GM18861 (cell line): ENCODE data around the gene SLC30A1.
"Not testable (repeated sequence)": the region's sequence is repeated elsewhere in the genome, so short reads cannot be mapped to it uniquely, and the experiment has no call there.

Source experiments
- ATAC-seq: cut with Tn5 transposase; IDR thresholded peaks from one replicate; pipeline ENCODE4 v1.9.1; 2021; ENCODE audit not compliant: unreplicated experiment

The SLC30A1 gene

GRCh38 chr1:211549092-211549711 lies 29.8 kb downstream of the SLC30A1 start:
- ATAC-seq: no peak

DNA sequence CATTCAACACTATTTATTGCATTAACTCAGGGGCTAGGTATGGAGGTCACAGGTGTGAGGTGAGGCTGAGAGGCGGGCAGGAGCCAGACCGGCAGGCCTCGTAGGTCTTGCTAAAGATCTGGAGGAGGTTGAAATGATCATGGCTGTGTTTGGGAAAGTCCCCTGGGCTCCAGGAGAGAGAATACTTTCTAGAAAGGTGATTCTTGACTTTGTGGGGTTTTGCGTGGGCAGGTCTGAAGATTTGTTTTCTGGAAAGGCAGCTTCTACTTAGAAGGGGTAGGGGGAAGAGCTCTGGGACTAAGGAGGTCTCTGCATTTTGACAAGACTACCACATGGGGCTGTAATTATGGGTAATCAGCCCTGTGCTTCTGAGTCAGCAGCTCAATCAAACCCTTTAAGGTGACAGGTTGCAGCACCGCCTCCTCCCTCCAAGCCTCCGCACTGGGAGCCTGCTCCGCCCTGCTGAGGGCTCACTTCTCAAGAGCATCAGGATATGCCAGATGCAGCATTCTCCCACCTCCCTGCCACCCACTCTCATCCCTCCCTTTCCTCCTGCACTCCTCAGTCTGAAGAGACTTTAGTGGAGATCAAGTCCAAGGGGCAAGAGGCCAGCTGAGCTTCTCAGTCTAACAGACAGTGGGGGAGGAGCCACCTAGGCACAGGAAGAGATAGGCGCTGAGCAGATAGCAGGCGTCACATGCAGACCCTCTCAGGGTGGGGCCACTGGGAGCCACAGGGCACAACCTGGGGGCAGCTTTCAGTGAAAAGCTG lies 30.5 kb downstream of the SLC30A1 start:
- no peak for ATAC-seq

- ATAC-seq: no peak
Observed at GRCh38 chr1:211547710-211548109, 31.3 kb downstream of the SLC30A1 start.

DNA sequence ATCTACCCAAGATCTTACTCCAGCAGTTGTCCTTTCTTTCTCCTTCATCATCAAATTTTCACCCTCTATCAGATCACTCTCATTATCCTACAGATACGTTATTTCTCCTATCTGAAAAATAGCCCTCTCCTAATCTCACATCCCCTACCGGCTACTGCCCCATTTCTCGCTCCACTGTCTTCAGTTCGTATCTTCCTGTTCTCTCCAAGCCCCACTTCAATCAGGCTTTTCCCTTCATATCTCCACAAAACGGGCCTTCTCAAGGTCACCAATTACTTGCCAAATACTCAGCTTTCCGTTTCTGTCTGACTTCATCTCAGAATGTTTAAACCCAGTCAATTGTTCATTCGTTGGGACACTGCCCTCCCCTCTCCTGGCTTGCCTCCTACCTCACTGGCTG lies 32.4 kb downstream of the SLC30A1 start:
- ATAC-seq: no peak

- no peak for ATAC-seq
Observed at GRCh38 chr1:211543025-211543424, 35.9 kb downstream of the SLC30A1 start.

- no peak for ATAC-seq
Observed at GRCh38 chr1:211541720-211542477, 37.1 kb downstream of the SLC30A1 start.

GRCh38 chr1:211541278-211541677 lies 37.7 kb downstream of the SLC30A1 start:
- ATAC-seq: no peak

DNA sequence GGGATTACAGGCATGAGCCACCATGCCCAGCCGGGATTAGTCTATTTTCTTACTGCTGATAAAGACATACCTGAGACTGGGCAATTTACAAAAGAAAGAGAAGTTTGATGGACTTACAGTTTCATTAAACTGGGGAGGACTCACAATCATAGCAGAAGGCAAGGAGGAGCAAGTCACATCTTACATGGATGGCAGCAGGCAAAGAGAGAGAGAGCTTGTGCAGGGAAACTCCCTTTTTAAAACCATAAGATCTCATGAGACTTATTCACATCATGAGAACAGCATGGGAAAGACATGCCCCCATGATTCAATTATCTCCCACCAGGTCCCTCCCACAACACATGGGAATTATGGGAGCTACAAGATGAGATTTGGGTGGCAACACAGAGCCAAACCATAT lies 38.1 kb downstream of the SLC30A1 start:
- not testable (repeated sequence) for ATAC-seq

GRCh38 chr1:211538287-211538686 lies 40.7 kb downstream of the SLC30A1 start:
- ATAC-seq: no peak

GRCh38 chr1:211537253-211537652 lies 41.7 kb downstream of the SLC30A1 start:
- no peak for ATAC-seq

DNA sequence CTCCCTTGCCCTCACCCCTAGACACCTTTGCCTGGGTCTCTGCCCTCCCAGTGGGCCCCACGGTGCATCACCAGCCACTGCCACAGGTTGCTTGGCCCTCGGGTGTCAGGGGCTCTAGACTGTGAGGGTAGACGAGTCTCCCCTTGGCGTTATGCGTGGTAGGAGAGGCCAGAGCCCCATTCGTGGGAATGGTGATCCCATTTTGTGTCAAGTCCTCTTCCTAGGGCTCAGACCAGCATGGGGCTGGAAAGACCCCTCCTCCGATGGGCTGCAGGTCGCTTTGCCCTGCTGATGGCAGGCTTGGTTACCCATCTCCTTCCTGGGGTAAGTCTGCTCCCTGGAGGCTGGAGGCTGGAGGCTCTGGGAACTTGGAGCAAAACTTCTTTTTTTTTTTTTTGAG lies 42.4 kb downstream of the SLC30A1 start:
- ATAC-seq: no peak

DNA sequence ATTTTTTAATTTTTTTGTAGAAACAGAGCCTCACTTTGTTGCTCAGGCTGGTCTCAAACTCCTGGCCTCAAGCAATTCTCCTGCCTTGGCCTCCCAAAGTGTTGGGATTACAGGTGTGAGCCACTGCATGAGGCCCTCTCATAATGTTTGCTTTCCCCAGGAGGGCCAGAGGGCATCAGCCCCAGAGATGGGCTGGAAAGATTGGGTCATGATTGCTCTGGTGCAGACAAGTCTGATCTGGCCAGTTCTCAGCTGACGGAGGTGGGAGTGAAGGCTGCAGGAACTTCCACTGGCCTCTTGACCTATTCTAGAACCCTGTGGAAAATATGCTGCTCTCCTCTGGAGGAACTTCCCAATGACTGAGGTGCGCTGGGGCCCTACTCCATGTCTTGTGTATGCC lies 43.6 kb downstream of the SLC30A1 start:
- ATAC-seq: no peak

GRCh38 chr1:211534545-211535291 lies 44.2 kb downstream of the SLC30A1 start:
- no peak for ATAC-seq

DNA sequence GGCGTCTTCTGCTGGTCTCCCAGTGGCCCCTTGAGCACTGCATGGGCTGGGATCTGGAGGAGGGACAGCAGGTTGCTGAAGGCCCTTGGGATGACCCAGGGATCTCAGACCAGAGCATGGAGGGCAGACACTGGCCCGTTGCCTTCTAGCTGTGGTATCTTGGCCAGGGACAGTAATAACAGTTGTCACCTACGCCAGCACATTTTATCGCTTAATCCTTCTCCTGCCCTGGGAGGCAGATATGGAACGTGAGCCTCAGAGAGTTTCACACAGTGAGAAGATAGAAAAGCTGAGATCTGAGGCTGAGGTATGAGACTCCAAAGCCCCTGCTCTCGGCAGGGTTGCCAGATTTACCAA lies 46.9 kb downstream of the SLC30A1 start:
- ATAC-seq: no peak

- ATAC-seq: no peak
Observed at GRCh38 chr1:211531194-211532087, 47.5 kb downstream of the SLC30A1 start.

- ATAC-seq: no peak
Observed at GRCh38 chr1:211530102-211530501, 48.9 kb downstream of the SLC30A1 start.

DNA sequence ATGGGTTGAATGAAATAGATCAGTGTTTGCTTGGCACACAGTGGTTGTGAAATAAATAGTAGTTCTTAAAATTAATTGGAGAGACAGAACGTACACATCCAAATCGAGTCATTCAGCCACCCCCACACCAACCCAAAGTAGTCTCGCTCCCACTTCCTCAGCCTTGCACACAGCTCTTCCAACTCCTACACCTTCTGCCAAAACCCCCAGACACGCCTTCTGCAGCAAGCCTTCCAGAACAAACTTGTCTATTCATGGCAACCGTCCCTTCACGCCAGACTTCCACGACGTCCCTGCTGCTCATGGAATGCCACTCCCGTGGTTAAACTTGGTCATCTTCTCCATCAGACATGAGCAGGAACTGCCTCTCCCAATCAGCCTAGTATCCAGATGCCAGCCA lies 49.5 kb downstream of the SLC30A1 start:
- ATAC-seq: no peak

- no peak for ATAC-seq
Observed at GRCh38 chr1:211529011-211529410, 50.0 kb downstream of the SLC30A1 start.

DNA sequence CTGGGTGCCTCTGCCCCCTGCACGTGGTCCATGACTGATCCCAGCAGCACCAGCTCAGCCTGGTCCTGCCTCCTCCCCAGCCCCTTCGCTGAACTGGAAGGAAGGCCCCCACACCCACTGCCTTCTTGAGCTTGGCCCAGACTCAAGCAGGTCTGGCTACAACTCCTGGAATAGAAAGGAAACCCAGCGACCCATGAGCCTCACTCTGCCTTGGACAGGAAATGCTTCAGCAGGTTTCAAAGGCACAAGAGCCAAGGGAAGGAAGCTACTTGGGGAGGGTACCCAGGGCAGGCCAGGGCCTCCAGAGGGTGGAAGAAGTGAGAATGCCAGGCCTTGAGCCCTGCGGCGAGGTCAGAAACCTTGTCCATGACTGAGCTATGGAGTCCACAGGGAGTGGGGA lies 51.1 kb downstream of the SLC30A1 start:
- ATAC-seq: no peak

- ATAC-seq: peak; percentile 72
Observed at GRCh38 chr1:211527006-211527405, 52.0 kb downstream of the SLC30A1 start.
